NCI-H146 treated with DMSO at 0.1 percent for 48 hours (cell line): ENCODE data around the gene TMLHE.
"Not testable (repeated sequence)": the region's sequence is repeated elsewhere in the genome, so short reads cannot be mapped to it uniquely, and the experiment has no call there.

Experiments
- DNase-seq: peaks from one replicate; lab custom pipeline; 2025; ENCODE audit not compliant: unreplicated experiment; lab: John Stamatoyannopoulos, UW

Gene TMLHE

DNA sequence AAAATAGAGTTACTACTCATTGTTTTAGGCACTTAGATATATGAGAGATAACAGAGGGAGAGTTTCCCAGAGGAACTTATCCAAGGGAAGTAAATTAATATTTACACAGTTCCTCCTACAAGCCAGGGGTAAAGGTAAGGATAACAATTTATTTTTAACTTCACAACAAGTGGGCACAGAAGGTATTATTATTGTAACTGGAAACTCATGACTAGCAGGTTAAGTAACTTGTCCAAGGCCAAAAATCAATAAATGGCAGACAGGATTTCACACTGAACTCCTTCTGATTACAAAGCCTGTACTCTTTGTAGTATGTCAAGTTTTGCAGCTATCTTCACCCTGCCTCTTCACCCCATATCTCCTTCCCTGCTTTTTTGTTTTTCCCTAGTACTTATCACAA lies 107.5 kb downstream of the TMLHE start:
- no peak for DNase-seq

DNA sequence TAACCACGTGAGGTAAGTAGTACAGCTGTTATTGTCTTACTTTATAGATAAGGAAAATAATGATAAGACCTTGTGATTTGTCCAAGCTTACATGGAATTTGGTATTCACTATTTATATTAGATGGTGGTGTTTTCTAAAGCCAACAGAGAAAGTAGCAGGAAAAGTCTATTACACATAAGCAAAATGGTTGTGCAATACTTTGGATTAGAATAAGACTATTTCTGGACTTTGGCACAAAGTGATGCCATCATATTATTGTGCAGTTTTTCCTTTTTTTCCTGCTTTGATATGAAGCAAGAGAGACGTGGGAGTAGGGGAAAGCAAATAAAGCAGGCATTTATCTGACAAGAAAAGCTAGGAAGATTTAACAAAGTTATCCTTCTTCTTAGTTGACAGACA lies 117.6 kb downstream of the TMLHE start:
- not testable (repeated sequence) for DNase-seq

DNA sequence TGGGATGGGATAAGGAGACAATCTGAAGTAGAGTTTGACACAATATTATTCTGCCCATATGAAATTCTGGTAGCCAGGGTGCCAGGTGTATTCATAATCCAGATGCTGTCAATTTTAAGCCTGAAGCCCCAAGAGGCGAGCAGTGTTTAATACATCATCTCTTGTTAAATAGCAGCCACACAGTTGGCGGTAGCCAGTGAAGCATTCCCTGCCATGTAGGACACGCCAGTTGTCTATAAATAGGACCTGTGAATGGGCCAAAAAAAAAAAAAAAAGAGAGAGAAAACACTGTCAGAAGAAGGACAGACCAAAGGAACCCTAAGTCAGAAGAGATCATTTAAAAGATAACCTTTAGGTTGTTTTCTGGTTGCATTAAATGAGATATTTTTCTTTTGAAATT lies 121.3 kb downstream of the TMLHE start:
- not testable (repeated sequence) for DNase-seq

DNA sequence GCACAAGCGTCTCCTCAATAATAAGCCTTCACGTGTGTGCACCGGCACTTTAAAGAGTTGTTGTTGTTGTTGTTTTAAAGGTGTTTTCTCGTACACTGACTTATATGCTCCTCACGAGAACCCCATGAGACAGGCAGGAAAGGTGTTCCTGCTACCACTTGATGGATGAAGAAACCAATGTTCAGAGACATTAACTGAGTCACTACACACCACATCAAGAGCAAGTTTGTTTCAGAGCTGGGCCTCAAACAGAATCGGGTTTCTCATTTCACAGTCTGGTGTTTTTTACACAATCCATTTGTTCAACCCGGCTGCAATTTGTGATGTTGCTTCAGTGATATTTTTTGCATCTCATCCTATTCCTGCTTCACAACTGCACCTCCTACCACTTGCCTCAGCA lies 135.6 kb downstream of the TMLHE start:
- DNase-seq, result not testable (repeated sequence)

DNA sequence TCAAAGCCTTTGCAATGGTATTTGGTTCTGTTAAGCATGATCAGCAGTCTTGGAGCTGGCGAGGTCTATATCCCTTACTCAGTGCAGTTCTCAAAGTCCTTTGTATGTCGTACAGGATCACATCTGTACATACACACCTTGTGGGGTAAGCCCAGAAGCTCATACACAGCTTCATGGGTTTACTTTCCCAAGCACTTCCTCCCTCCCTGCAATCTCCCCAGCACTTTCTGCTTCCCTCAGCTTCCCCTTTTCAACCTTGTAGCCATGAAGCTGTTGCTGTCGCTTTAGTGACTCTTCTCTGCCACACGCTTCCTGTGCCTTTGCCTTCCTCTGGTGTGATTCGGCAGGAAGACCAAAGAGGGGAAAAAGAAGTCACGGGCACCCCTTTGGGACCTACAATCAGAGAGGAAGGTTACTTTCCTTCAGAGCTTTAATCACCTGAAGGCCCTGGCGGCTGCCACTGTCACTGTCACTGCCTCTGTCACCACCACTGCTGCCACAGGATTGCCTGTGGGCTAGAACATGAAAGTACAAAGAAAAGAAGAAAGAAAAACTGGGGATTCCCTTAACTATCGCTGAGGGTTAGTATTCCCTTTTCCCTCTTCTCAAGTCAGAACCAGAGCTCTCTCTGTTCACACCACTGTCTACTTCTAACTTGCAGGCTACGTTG lies 146.3 kb downstream of the TMLHE start:
- not testable (repeated sequence) for DNase-seq

GRCh38 chrX:155460501-155460900 lies 152.3 kb downstream of the TMLHE start:
- not testable (repeated sequence) for DNase-seq

GRCh38 chrX:155458471-155458870 lies 154.3 kb downstream of the TMLHE start, which contains the start of gene F8A3:
F8A3 (minus strand) TSS chrX:155458620; CDS start chrX:155458600, 20 bp downstream.
- not testable (repeated sequence) for DNase-seq

GRCh38 chrX:155457761-155458447 lies 154.8 kb downstream of the TMLHE start:
- not testable (repeated sequence) for DNase-seq

GRCh38 chrX:155441097-155441496 lies 171.7 kb downstream of the TMLHE start:
- no peak for DNase-seq
